GM13977 (cell line): ENCODE measurements around the gene NR4A3.

Source experiments
- DNase-seq: peaks from one replicate; pipeline ENCODE4 v3.0.0; 2012; ENCODE audit warnings: low spot score
- in situ Hi-C: fragments of 300-500 bp; cut with MboI; formaldehyde crosslinking; loops from one replicate; pipeline ENCODE4 v1.12.0; 2022; ENCODE audit warnings: low sequenced_read_pairs, low pct_unique_long_range_greater_than_20kb, mixed read lengths, inconsistent platforms; ENCODE audit not compliant: unreplicated experiment
- TF ChIP-seq, protein P1 (sequence below): IDR thresholded peaks from 2 replicates; pipeline ENCODE4 v1.5.1; 2012; ENCODE audit warnings: mild to moderate bottlenecking, control low read depth; ENCODE audit not compliant: insufficient read depth; ENCODE audit errors: extremely low read depth, missing control alignments

The NR4A3 gene

DNA sequence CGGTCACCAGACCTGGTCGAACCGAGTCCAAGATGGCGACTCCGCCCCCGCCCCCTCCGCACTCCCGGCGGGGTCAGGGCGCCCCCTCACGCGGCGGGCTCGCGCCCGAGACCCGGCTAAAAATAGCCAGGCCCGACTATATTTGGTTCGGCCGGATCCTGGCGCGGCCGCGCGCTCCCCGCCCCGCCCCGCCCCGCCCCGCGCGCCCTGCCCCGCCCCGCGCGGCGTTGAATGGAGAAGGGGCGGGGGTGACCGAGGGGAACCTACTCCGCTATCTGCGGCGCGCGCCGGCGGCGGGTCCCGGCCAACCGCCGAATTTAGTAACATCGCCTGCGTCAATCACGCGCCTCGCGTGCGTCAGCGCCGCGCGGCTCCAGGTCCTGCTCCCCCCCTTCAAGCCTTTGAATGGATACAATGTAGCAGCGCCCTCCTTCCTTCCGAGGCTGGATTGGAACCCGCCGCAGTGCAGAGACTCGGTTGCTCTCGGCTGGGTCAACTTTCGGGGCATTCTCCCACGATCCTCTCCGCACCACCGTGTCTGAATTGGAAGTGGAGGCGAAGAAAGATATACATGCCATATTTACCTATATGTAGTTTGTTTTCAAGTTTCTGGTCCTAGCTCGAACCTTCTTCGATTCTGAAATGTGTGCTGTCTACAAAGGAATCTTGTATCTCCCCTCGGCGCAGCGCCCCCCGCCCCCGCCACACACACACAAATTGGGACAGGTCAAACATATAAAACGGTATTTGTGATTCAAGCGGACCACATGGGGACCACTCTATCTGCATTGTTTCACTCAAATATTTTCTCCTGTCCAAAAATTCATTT is 1.6 kb upstream of the NR4A3 start:
- in situ Hi-C loops = loop anchor here (25.0 kb wide), 2 partner anchors 492 to 633 kb away; no protein-coding TSS in a partner anchor
- TF ChIP-seq, protein P1, sequence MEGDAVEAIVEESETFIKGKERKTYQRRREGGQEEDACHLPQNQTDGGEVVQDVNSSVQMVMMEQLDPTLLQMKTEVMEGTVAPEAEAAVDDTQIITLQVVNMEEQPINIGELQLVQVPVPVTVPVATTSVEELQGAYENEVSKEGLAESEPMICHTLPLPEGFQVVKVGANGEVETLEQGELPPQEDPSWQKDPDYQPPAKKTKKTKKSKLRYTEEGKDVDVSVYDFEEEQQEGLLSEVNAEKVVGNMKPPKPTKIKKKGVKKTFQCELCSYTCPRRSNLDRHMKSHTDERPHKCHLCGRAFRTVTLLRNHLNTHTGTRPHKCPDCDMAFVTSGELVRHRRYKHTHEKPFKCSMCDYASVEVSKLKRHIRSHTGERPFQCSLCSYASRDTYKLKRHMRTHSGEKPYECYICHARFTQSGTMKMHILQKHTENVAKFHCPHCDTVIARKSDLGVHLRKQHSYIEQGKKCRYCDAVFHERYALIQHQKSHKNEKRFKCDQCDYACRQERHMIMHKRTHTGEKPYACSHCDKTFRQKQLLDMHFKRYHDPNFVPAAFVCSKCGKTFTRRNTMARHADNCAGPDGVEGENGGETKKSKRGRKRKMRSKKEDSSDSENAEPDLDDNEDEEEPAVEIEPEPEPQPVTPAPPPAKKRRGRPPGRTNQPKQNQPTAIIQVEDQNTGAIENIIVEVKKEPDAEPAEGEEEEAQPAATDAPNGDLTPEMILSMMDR = peak; percentile 33

DNA sequence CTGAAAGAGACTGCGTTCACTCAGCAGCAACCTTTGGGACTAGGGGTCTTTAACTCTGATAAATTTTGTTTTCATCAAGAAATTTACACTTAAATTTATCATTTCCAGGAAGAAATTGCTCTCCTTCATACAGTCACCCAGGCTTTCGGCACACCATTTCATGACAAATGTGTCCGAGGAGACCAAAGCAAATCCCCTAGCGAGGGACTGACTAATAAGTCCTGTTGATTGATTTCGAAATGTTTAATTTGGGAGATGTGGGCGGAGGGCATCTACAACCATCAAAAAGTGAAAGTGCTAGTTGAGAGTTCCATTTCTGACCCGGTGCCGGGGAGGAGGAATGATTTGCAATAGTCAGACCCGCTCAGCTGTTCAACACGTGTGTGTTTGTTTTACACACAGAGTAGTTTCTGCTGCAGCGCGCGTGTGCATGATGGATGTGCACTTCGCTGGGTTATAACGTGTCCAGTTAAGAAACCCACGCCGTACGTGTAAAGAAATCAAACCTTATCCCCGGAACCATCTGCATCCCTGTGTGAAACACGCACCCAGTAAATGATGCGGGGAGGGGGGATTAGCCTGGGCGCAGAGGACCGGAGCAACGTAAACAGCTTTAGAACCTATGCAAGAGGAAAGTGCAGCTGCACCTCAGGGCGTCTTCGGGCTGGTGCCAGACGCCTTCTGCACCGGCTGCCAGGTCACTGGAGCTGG is 845 bp upstream of the NR4A3 start:
- TF ChIP-seq, protein P1 = no peak
- in situ Hi-C loops = loop anchor here (25.0 kb wide), 2 partner anchors 491 to 634 kb away; no protein-coding TSS in a partner anchor
- peak; percentile 76 for DNase-seq

More for the DNA sequence above, 1.6 kb upstream of the NR4A3 start:
- peak; percentile 94 for DNase-seq

DNA sequence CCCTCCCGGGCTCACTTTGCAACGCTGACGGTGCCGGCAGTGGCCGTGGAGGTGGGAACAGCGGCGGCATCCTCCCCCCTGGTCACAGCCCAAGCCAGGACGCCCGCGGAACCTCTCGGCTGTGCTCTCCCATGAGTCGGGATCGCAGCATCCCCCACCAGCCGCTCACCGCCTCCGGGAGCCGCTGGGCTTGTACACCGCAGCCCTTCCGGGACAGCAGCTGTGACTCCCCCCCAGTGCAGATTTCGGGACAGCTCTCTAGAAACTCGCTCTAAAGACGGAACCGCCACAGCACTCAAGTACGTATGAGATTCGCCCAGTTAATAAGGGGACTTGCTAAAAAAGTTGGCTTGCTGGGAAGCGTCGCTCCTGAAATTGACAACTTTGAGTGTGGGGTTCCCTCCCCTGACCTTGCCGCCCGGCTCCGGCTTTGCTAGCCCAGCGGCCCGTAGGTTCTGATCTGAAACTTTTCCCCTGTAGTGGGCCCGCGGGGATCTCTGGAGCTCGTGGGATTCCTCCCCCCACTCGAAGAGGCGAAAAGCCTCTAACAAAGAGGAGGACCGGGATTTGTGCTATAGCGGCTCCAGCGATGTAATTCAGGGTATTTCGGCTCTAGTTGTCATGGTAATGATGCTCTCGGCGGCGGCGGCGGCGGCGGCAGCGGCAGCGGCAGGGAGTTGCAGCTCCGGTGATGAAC is 572 bp downstream of the NR4A3 start:
- TF ChIP-seq, protein P1 = no peak
- in situ Hi-C loops = loop anchor here (25.0 kb wide), 2 partner anchors 490 to 635 kb away; no protein-coding TSS in a partner anchor
- DNase-seq = peak; percentile 54

DNA sequence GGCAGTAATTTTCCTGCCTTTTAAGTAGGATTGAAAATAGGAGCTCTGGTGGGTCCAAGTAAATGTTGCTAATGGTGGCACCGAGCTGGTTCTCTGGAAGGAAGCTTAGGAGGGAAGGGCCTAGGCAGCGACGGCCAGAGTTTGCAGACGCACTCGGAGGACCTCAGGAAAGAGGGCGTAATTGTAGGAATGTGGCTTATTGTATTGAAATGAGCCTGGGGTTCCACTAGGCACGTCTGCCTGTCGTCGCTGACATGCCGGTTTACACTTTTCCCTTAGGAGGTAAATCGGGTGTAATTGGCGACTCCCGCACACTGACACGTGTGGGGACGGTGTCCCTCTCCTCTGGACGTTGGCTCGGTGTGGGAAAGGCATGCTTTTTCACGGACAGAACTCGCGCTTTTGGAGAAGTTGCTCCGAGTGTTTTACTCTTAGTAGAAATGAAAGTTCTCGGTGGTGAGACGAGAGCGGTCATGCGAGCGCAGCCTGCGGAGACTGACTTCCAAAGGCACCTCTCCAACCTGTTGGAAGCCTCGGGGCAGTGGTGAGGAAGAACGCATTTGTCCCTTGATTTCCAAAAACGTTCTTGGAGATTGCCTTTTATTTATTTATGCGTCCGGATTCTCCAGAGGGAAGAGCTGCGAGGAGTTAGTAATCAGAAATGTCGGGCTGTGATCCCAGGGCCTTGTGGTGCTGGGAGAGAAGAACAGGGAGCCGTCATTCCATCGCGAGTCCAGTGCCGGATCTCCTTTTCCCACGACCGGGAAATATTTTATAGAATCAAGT is 1.3 kb downstream of the NR4A3 start:
- TF ChIP-seq, protein P1 = no peak
- no peak for DNase-seq
- in situ Hi-C loops = loop anchor here (25.0 kb wide), 2 partner anchors 489 to 636 kb away; no protein-coding TSS in a partner anchor

DNA sequence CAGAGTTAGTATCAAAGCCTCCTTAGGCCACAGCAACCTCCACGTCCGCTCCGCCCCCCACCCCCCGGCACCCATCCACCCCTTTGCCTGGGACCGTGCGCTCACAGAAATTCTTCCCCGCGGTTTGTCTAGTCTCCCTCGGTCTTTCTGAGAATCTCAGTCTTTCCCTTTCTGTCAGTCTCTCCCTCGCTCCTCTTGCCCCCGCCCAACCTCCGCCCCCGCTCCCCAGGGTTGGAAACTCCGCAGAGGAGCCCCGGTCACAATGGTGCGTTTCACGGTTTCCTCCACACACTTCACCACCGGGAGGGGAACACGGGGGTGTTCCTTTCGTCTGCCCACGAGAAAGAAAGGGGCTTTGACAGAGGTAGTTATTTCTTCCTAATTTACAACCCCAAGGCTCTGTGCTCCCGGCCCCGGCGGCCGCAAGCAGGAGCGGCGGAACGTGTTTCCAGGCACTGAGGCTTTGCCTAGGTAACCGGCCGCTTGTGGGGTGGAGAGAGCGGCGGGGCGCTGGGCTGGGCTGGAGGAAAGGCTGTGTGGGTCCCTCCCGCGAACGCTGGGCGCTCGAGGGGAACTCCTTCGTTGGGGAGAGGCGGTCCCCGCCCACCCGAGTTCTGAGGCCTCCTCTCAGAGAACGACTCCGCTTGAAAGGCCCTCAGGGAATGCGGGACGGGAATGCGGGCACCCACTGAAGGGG is 2.1 kb downstream of the NR4A3 start:
- in situ Hi-C loops = loop anchor here (25.0 kb wide), 2 partner anchors 488 to 637 kb away; no protein-coding TSS in a partner anchor
- DNase-seq = peak; percentile 73
- TF ChIP-seq, protein P1 = no peak
